HepG2 (cell line): ENCODE results near the gene DNMT3A. TPM values are rescaled to one million over a fixed set of nuclear protein-coding genes. Genes with fewer than 3 reads are reported as not detected.

Source experiments
- ATAC-seq: fragments of 200-7000 bp; cut with Tn5 transposase; 3 replicates; pipeline ENCODE4 v1.9.1; 2020; ENCODE audit warnings: mild to moderate bottlenecking, moderate library complexity
- BruUV-seq: library from RNA; stranded (reverse); fragments of 400-500 nt; replicated peaks from 2 replicates; lab custom pipeline; 2021; lab: Mats Ljungman, UMichigan
- CTCF ChIA-PET: fragments of 300-600 bp; formaldehyde crosslinking; extraction: SDS; loops from one replicate; lab custom pipeline; 2021; ENCODE audit warnings: low total read pairs, inconsistent platforms, low intra/inter-chr PET ratio; lab: Yijun Ruan, JAX
- POLR2A ChIA-PET: fragments of 350-600 bp; sonication (Branson Sonifier 250); formaldehyde crosslinking; loops from one replicate; lab custom pipeline; 2020; ENCODE audit warnings: antibody characterized with exemption, inconsistent platforms; lab: Yijun Ruan, JAX
- DNase-seq: peaks from one replicate; pipeline ENCODE4 v3.0.0-alpha.2; 2015; ENCODE audit warnings: low spot score
- FAIRE-seq: peaks from 3 replicates; lab custom pipeline; 2011; peaks lifted over from hg19 to GRCh38; lab: Jason Lieb, UNC
- H2AFZ ChIP-seq: one replicate; pipeline ENCODE4 v1.6.1; 2011; ENCODE audit warnings: low read length, inconsistent platforms
- H3K27ac ChIP-seq: fragments of 300-600 bp; 3 replicates; pipeline ENCODE4 v1.8.0; 2011; ENCODE audit warnings: mixed run types, mild to moderate bottlenecking, mixed read lengths, low read length, inconsistent platforms; ENCODE audit not compliant: insufficient read depth; ENCODE audit errors: extremely low read length
- H3K27me3 ChIP-seq, 2 experiments: fragments of 200-600 bp in 1 of 2; 2 replicates in 1 of 2; 3 replicates in 1 of 2; pipeline versions ENCODE4 v1.6.0 to v1.8.0; 2011; ENCODE audit warnings: low read length in 2 of 2, mild to moderate bottlenecking in 2 of 2, moderate library complexity in 2 of 2, inconsistent platforms in 1 of 2; ENCODE audit not compliant: insufficient read depth in 2 of 2, control insufficient read depth in 1 of 2
- H3K36me3 ChIP-seq, 2 experiments: fragments of 200-600 bp in 1 of 2; replicated peaks in 1 of 2; 2 replicates in 1 of 2; 3 replicates in 1 of 2; pipeline versions ENCODE4 v1.5.1 to v1.8.0; 2011; ENCODE audit warnings: low read length in 2 of 2, inconsistent platforms in 1 of 2; ENCODE audit not compliant: insufficient read depth in 2 of 2, control insufficient read depth in 1 of 2
- H3K4me1 ChIP-seq: 2 replicates; pipeline ENCODE4 v1.5.1; 2012; ENCODE audit warnings: low read length, inconsistent platforms; ENCODE audit not compliant: insufficient read depth
- H3K4me2 ChIP-seq: 2 replicates; pipeline ENCODE4 v1.6.0; 2011; ENCODE audit warnings: low read depth, low read length, inconsistent platforms
- H3K4me3 ChIP-seq, 3 experiments: fragments of 200-600 bp in 1 of 3; sonication (generic), shearing (Covaris generic) in 1 of 3; replicated peaks in 1 of 3; 2 replicates each; pipeline ENCODE4 v1.5.1; 2011 to 2016; ENCODE audit warnings: low read length in 3 of 3, inconsistent platforms in 2 of 3, low read depth in 2 of 3, mild to moderate bottlenecking in 2 of 3, control low read depth in 1 of 3, mixed read lengths in 1 of 3; ENCODE audit not compliant: insufficient read depth in 1 of 3
- H3K79me2 ChIP-seq: one replicate; pipeline ENCODE4 v1.6.1; 2011; ENCODE audit warnings: low read length, inconsistent platforms; ENCODE audit not compliant: insufficient read depth
- H3K9ac ChIP-seq: 2 replicates; pipeline ENCODE4 v1.6.0; 2011; ENCODE audit warnings: mild to moderate bottlenecking, low read depth, low read length, inconsistent platforms; ENCODE audit not compliant: insufficient read depth
- H3K9me3 ChIP-seq: 2 replicates; pipeline ENCODE4 v1.5.1; 2012; ENCODE audit warnings: mild to moderate bottlenecking, low read length
- H4K20me1 ChIP-seq: 2 replicates; pipeline ENCODE4 v1.6.0; 2011; ENCODE audit warnings: inconsistent platforms, mild to moderate bottlenecking, low read length, moderate library complexity; ENCODE audit not compliant: insufficient read depth
- ADNP ChIP-seq: sonication (generic); formaldehyde crosslinking; IDR thresholded peaks from 2 replicates; pipeline ENCODE4 v1.4.0; 2020; ENCODE audit warnings: missing genetic modification reagents
- CBFB ChIP-seq: sonication (generic); formaldehyde crosslinking; IDR thresholded peaks from 2 replicates; pipeline ENCODE4 v1.4.0; 2020; ENCODE audit warnings: missing genetic modification reagents
- GATAD1 ChIP-seq: IDR thresholded peaks from 2 replicates; pipeline ENCODE4 v1.6.1; 2016; ENCODE audit warnings: missing genetic modification reagents, missing compliant biosample characterization
- GTF2F1 ChIP-seq: fragments of 150-350 bp; IDR thresholded peaks from 2 replicates; pipeline ENCODE4 v1.6.1; 2014; ENCODE audit warnings: low read length
- HCFC1 ChIP-seq: fragments of 150-350 bp; IDR thresholded peaks from 2 replicates; pipeline ENCODE4 v1.6.1; 2014; ENCODE audit warnings: low read depth, low read length
- RAD51 ChIP-seq: fragments of 450-650 bp; IDR thresholded peaks from 2 replicates; pipeline ENCODE4 v1.6.1; 2016; ENCODE audit warnings: borderline replicate concordance
- U2AF1 ChIP-seq: fragments of 200-400 bp; formaldehyde crosslinking; optimal IDR thresholded peaks from 2 replicates; pipeline ENCODE3; 2017; ENCODE audit warnings: mild to moderate bottlenecking, low read depth, low read length
- ZNF20 ChIP-seq: sonication (generic); formaldehyde crosslinking; IDR thresholded peaks from 2 replicates; pipeline ENCODE4 v1.4.0; 2020; ENCODE audit warnings: mild to moderate bottlenecking, moderate library complexity, missing genetic modification reagents
- ZNF687 ChIP-seq: sonication (generic); formaldehyde crosslinking; IDR thresholded peaks from 2 replicates; pipeline ENCODE4 v1.5.1; 2020; ENCODE audit warnings: mild to moderate bottlenecking, missing genetic modification reagents, moderate library complexity
- WGBS: methylation state at CpG from one replicate; pipeline ENCODE4 v1.1.6; 2017; ENCODE audit warnings: low lambda C conversion rate; 5-methylcytosine and 5-hydroxymethylcytosine counted together
- in situ Hi-C: cut with HindIII; loops from 2 replicates; pipeline ENCODE4 v1.10.0; 2017; ENCODE audit warnings: low pct_unique_long_range_greater_than_20kb; ENCODE audit not compliant: extremely low pct_ligation_motif_present
- intact Hi-C: fragments of 100-400 bp; cut with micrococcal nuclease; formaldehyde crosslinking; loops from one replicate; pipeline ENCODE4 v1.10.0; 2022; ENCODE audit not compliant: unreplicated experiment
- polyA plus RNA-seq, 8 experiments: library from polyadenylated mRNA; depleted of rRNA in 3 of 8; stranded (reverse) in 7 of 8; unstranded in 1 of 8; fragments of >200 nt; fragmentation: Illumina TruSeq in 4 of 8; extraction: Trizol in 4 of 8; gene quantifications; 2 replicates each; pipeline versions ENCODE4 v1.2.1 to v1.2.3, GENCODE V29; 2011 to 2016; ENCODE audit warnings: low read depth in 4 of 8, missing spikeins in 1 of 8, mixed read lengths in 1 of 8; ENCODE audit not compliant: insufficient read depth in 1 of 8
- total RNA-seq, 5 experiments: library from RNA; depleted of rRNA; stranded (reverse); fragments of >200 nt; fragmentation: Illumina TruSeq; extraction: Trizol; gene quantifications; 2 replicates each; pipeline ENCODE4 v1.2.3, GENCODE V29; 2016; ENCODE audit warnings: low read depth in 1 of 5
- TF ChIP-seq, protein P1 (sequence below): sonication (generic); formaldehyde crosslinking; IDR thresholded peaks from 2 replicates; pipeline ENCODE4 v1.5.0; 2020; ENCODE audit warnings: missing genetic modification reagents, mild to moderate bottlenecking, borderline replicate concordance
- TF ChIP-seq, protein P2 (sequence below), 2 experiments: IDR thresholded peaks; 2 replicates each; pipeline ENCODE4 v1.6.1; 2011 to 2012; ENCODE audit warnings: low read length in 2 of 2, borderline replicate concordance in 1 of 2, low read depth in 1 of 2, mild to moderate bottlenecking in 1 of 2, moderate library complexity in 1 of 2
- TF ChIP-seq, protein P3 (sequence below): sonication (generic); formaldehyde crosslinking; IDR thresholded peaks from 2 replicates; pipeline ENCODE4 v1.5.1; 2020; ENCODE audit warnings: mild to moderate bottlenecking, moderate library complexity, missing genetic modification reagents

The DNMT3A gene
- total and polyA plus RNA-seq, 2 of the 13 experiments (the other 11 are each of a cell fraction or from before 2014, with no cell fraction given) = 14.7 to 29.1 TPM

GRCh38 chr2:25215948-25216679 is 125.6 kb downstream of the DNMT3A start (continued):
- TF ChIP-seq ZNF687 (CRISPR knock-in tag) (no peak), CBFB (CRISPR knock-in tag) (no peak), GATAD1 (no peak), HCFC1 (no peak), U2AF1 (no peak), GTF2F1 (no peak)
- TF ChIP-seq, protein P1, sequence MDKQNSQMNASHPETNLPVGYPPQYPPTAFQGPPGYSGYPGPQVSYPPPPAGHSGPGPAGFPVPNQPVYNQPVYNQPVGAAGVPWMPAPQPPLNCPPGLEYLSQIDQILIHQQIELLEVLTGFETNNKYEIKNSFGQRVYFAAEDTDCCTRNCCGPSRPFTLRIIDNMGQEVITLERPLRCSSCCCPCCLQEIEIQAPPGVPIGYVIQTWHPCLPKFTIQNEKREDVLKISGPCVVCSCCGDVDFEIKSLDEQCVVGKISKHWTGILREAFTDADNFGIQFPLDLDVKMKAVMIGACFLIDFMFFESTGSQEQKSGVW (CRISPR knock-in tag) = no peak

- Histone ChIP-seq H3K4me1 (peaks cover 3% of the 10 kb centered on the region), H3K36me3 (no peaks in the 10 kb centered on the region), H3K9me3 (no peaks in the 10 kb centered on the region), H3K4me3 (no peak overlapping the region), H2AFZ (no peak overlapping the region), H4K20me1 (no peaks in the 10 kb centered on the region), H3K9ac (no peak overlapping the region), H3K79me2 (no peaks in the 10 kb centered on the region), H3K27ac (no peak overlapping the region), H3K4me2 (no peak overlapping the region), H3K27me3 (peaks cover 2 to 20% of the 10 kb centered on the region in 2 experiments; a peak in 3 of 5 replicates)
- 50% methylated on average over 5 of the region's 5 CpGs for WGBS
- FAIRE-seq (no peak), ATAC-seq (no peak), DNase-seq (no peak)
- CTCF ChIA-PET = no interaction called here
- BruUV-seq = no TSS peak
- in situ Hi-C loops = no loop called here
- intact Hi-C loops = no loop called here
- POLR2A ChIA-PET = no interaction called here
- TF ChIP-seq ADNP (CRISPR knock-in tag) (no peak), ZNF20 (no peak), RAD51 (no peak)
- TF ChIP-seq, protein P2, sequence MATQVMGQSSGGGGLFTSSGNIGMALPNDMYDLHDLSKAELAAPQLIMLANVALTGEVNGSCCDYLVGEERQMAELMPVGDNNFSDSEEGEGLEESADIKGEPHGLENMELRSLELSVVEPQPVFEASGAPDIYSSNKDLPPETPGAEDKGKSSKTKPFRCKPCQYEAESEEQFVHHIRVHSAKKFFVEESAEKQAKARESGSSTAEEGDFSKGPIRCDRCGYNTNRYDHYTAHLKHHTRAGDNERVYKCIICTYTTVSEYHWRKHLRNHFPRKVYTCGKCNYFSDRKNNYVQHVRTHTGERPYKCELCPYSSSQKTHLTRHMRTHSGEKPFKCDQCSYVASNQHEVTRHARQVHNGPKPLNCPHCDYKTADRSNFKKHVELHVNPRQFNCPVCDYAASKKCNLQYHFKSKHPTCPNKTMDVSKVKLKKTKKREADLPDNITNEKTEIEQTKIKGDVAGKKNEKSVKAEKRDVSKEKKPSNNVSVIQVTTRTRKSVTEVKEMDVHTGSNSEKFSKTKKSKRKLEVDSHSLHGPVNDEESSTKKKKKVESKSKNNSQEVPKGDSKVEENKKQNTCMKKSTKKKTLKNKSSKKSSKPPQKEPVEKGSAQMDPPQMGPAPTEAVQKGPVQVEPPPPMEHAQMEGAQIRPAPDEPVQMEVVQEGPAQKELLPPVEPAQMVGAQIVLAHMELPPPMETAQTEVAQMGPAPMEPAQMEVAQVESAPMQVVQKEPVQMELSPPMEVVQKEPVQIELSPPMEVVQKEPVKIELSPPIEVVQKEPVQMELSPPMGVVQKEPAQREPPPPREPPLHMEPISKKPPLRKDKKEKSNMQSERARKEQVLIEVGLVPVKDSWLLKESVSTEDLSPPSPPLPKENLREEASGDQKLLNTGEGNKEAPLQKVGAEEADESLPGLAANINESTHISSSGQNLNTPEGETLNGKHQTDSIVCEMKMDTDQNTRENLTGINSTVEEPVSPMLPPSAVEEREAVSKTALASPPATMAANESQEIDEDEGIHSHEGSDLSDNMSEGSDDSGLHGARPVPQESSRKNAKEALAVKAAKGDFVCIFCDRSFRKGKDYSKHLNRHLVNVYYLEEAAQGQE (IDR thresholded peaks at IDR 0.05; ENCODE audit: borderline replicate concordance in 1 of 2, low read depth in 1 of 2, low read length in 2 of 2) = no peak
- TF ChIP-seq, protein P3, sequence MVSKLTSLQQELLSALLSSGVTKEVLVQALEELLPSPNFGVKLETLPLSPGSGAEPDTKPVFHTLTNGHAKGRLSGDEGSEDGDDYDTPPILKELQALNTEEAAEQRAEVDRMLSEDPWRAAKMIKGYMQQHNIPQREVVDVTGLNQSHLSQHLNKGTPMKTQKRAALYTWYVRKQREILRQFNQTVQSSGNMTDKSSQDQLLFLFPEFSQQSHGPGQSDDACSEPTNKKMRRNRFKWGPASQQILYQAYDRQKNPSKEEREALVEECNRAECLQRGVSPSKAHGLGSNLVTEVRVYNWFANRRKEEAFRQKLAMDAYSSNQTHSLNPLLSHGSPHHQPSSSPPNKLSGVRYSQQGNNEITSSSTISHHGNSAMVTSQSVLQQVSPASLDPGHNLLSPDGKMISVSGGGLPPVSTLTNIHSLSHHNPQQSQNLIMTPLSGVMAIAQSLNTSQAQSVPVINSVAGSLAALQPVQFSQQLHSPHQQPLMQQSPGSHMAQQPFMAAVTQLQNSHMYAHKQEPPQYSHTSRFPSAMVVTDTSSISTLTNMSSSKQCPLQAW (CRISPR knock-in tag) = no peak
Measured at GRCh38 chr2:25215232-25215631, 126.5 kb downstream of the DNMT3A start.
